GM19463 (cell line): ENCODE measurements around the gene RASL12.

Experiments used
- ATAC-seq: cut with Tn5 transposase; IDR thresholded peaks from one replicate; pipeline ENCODE4 v1.9.1; 2021; ENCODE audit warnings: mild to moderate bottlenecking, moderate library complexity; ENCODE audit not compliant: unreplicated experiment

The RASL12 gene

GRCh38 chr15:65092911-65093792 is 25.4 kb upstream of the RASL12 start:
- no peak for ATAC-seq

GRCh38 chr15:65091946-65092770 is 24.4 kb upstream of the RASL12 start:
- ATAC-seq: no peak

DNA sequence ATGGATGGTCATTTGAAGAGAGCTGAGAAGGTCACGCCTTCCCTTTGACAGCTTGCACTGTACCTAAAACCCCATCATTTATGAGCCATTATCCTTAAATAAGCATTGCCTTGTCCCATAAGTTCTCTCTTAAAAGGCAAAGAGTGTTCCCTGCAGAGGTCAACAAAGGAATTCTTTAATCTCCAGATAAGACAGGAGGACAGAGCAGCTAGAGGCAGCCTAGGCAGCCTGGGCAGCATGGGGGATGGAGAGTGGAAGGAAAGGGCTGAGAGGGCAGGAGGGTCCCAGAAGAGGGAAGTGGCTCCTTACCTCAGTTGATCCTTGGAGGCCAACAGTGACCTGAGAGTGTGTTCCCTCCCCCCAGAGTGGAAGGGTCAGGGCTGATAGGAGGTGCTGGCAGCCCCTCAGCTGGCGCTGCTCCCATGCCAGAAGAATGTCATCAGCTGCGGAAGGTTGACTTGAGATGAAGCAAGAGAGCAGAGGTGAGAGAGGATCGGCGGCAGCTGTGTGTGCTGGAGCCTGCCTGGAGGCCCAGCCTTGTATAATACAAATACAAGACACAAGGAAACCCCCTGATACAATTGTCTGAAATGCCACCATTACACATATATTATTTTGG is 21.5 kb upstream of the RASL12 start:
- ATAC-seq: no peak

DNA sequence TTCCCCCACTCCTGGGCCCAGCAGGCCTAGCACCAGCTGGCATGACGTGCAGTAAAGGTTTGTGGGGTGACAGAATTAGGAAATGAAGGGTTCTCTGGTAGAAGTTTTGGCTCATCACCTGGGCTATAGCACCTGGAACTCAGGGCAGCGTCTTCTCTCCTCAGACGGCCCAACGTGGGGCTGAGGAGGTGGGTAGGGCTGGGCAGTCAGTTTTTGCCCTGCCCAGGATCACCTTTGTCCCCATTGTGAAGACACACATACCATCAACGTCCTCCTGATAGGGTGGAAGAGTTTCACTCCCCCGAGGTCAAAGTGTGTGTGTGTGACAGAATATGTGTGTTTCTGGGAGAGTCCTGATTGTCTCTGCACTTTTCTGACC is 20.8 kb upstream of the RASL12 start:
- ATAC-seq: no peak

GRCh38 chr15:65087873-65088642 is 20.3 kb upstream of the RASL12 start:
- no peak for ATAC-seq

DNA sequence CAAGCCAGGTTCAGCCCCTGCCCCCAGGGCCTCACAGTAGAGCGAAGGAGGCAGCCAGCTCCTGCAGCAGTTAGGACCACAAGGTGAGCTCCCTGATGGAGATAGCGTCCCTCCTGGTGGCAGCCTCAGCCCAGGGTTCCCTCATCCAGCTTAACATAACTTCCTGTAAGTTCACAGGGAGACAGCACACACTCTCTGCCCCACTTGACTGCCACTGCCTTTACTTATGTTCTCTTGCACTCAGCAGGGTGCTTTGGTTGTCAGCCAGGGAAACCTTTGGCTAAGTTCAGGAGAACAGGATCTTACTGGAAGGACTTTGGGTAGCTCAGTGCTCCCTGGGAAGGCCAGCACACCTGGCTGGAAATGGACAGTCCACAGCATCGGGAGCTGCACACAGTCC is 19.6 kb upstream of the RASL12 start:
- no peak for ATAC-seq

- no peak for ATAC-seq
Measured at GRCh38 chr15:65086680-65087111, 18.9 kb upstream of the RASL12 start.

GRCh38 chr15:65085990-65086679 is 18.3 kb upstream of the RASL12 start:
- no peak for ATAC-seq

GRCh38 chr15:65085207-65085753 is 17.5 kb upstream of the RASL12 start:
- no peak for ATAC-seq

GRCh38 chr15:65084500-65085206 is 16.9 kb upstream of the RASL12 start:
- ATAC-seq: no peak

- ATAC-seq: no peak
Measured at GRCh38 chr15:65083262-65083701, 15.5 kb upstream of the RASL12 start.

GRCh38 chr15:65082303-65082953 is 14.6 kb upstream of the RASL12 start:
- no peak for ATAC-seq

- no peak for ATAC-seq
Measured at GRCh38 chr15:65081758-65082157, 14.0 kb upstream of the RASL12 start.

DNA sequence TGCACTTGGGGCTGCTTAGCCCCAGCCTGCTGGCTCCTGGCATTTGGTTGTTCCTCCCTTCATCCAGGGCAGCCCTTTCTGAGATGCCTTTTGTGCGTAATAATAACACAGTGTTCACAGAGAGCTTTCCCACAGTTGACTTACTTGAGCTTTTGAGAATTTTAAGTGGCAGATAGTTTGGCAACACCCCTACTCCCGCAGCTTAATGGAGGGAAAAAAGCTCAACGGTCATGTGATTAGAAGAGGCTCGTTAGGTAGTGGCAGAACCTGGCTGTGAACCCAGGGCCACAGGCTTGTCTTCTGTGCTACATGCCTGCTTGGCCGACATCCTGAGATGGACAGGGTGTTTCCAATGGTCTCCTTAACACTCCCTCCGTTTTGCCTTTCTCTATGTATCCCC is 13.5 kb upstream of the RASL12 start:
- no peak for ATAC-seq

DNA sequence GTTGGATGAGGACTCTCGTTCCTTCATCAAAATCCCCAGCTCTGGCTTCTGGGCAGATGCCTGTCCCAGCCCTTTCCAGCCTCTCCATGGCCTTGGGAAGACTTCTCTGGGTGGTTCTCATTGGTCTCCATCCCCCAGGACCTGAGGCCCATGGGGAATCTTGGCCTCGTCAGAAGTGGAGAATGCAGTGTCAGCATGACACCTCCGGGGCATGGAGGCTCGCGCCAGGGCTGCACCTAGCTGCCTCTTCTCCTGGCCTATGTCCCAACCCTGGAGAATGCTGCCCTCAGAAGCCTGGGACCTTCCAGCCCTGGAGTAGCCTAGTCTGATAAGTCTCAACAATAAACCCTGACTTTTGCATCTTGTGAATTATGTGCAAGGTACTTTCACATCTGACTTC is 11.8 kb upstream of the RASL12 start:
- ATAC-seq: no peak

GRCh38 chr15:65077981-65078352 is 10.2 kb upstream of the RASL12 start:
- ATAC-seq: no peak

- no peak for ATAC-seq
Measured at GRCh38 chr15:65077291-65077980, 9.6 kb upstream of the RASL12 start.
